ENCODE measurements around the gene JPH3.
"Not testable (repeated sequence)": the region's sequence is repeated elsewhere in the genome, so short reads cannot be mapped to it uniquely, and the experiment has no call there.

The JPH3 gene

DNA sequence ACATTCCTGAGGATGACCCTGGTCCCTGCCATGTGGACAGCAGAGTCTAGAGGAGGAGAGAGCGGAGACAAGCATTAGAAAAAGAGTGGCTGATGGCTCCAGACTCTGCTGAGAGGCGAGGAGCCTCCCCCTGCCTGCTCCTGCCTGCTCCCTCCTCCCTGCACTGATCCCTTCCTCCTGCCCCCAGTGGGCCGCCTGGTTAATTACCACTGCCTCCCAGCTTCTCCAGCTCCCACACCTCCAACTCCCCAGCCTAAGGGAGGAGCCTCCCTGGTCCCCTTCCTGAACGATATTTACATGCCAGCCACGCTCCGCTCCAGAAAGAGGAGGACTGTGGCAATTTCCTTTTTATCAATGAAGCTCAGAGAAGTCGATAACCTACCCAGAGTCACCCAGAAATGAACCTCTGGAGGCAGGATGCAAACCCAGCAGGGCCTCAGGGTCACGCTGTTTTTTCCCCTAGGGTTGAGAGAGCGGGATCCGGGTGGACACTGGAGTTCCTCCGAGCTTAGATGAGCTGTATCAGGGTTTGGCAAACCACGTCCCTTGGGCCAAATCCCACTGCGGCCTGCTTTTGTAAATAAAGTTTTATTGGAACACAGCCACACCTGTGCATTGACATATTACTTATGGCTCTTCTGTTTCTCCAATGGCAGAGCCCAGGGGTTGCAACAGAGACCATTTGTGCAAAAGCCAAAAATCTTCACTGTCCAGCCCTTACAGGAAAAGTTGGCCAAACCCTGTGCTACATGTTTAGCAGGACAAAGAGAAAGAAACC, 27.1 kb upstream of the JPH3 start:
- DNase-seq, result no peak

DNA sequence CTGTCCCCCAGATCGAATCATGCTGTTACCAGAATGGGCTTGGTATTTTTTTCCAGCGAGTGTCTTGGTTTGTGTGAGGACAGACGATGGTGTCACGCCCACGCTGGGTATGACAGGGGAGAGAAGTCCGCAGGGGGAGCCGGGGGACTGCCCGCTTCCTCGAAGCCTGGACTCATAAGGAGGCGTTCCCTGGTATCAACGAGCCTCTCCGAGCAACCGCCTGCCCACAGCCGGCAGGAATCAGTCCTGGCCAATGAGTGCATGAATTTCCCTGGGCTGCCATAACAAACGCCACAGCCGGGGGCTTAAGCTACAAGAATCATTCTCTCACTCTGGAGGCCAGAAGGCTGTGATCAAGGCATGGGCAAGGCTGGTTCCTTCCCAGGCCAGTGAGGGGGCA, 26.1 kb upstream of the JPH3 start:
- no peak for DNase-seq

DNA sequence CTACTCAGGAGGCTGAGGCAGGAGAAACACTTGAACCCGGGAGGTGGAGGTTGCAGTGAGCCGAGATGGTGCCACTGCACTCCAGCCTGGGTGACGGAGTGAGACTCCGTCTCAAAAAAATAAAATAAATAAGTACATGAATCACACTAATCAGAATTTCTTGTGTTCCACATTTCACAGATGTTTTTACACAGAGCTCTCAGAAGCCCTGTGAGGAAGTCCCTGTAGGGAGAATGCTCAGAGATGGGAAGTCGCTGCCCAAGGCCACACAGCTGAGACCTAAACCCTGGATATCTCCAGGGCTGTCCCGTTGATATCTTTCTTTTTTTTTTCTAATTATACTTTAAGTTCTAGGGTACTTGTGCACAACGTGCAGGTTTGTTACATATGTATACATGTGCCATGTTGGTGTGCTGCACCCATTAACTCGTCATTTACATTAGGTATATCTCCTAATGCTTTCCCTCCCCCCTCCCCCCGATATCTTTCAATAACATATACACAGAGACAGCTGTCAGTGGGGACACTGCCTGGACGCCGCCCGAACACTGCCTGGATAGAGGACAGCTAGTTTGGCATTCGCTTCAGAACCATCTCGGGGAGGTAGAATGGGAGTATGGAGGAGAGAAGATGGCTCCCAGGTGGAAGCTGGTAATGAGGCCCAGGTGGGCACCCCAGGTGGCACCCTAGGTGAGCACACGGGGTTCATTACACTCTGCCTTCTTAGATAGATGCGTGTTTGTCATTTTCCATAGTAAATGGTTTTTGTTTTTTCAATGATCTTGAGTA, 24.0 kb upstream of the JPH3 start:
- DNase-seq, result not testable (repeated sequence)

GRCh38 chr16:87579691-87580090, 22.6 kb upstream of the JPH3 start:
- DNase-seq, result no peak

- DNase-seq, result no peak
Observed at GRCh38 chr16:87580855-87581261, 21.4 kb upstream of the JPH3 start.

- no peak for DNase-seq
Observed at GRCh38 chr16:87581857-87582215, 20.5 kb upstream of the JPH3 start.

DNA sequence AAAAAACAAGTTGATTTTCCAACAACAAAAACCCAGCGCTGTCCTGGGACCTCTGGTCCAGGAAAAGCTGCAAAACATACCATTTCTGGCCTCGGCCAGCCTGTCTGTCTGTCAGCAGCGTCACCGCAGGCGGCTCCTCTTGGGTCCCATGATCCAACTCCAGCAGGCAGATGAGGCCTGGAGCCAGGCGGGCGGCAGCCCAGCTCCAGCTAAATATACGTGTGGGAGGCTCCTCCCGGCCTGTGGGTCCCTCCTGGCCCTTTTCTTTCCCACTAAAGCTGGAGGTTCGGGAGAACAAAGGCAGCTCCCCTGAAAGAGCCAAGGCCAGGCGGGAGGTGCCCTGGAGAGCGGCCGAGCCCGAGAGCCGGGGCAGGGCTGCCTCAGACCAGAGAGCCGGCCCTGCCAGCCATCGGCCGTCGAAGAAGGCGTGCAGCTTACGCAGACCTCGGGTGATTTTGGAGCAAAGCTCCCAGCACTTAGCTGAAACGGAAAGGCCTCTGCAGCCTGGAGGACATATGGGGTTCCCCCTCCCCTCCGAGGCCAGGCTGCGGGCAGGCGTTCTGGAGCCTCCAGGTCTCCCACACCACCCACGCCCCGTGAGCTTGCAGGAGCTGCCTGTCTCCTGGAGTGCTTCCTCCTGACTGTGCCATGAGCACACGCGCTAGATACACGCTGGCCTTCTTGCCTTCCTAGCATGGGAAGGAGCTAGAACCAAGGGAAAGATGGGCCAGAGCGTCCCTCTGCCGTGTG, 19.9 kb upstream of the JPH3 start:
- DNase-seq, result no peak

- DNase-seq, result no peak
Observed at GRCh38 chr16:87582966-87583325, 19.4 kb upstream of the JPH3 start.

GRCh38 chr16:87583453-87584131, 18.7 kb upstream of the JPH3 start:
- DNase-seq, result no peak

DNA sequence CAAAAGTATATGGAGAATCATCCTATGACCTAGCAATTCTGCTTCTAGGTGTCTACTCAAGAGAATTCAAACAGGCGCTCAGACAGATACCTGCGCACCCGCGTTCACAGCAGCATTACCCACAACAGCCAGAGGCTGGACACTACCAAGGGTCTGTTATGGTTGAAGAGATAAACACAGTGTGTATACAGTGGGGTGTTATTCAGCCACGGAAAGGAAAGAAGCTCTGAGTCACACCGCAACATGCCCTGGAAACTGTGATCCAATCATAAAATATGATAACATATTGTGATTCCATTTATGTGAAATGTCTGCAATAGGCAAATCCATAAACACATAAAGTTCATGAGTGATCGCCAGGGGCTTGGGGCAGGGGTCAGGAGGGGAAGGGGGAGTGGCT, 18.0 kb upstream of the JPH3 start:
- DNase-seq, result no peak

- no peak for DNase-seq
Observed at GRCh38 chr16:87584975-87585374, 17.3 kb upstream of the JPH3 start.

DNA sequence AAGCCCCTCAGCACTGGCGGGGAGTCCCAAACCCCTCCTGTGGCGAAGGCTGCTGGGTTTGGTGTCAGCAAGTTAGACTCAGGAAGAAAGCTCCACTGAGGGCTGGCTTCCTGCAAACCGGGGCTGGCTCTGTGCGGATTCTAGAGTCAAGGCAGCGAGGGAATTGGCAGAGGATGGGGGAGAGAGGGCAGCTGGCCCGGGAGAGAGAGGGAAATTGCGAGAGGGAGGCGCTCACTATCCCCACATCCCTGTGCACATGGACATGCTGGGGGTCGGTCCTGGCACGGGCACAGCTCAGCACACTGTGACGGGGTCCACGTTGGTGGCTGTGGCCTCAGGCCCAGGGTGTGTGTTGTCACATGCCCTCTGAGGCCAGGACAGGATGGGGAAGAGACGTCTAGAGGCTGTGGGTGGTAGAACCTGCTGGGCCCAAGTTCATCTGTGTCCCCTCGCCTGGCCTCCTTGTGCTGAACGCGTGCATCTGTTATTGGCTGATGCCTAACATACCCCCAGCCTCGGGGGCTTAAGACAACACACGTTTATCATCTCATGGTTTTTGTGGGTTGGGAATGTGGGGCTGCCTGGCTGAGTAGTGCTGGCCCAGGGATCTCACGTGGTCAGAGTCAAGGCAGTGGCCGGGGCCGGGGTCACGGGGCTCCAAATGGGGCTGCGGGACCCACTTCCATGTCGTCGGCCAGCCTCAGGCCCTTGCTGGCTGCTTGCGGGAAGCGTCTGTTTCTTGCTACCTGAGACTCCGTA, 16.7 kb upstream of the JPH3 start:
- no peak for DNase-seq

GRCh38 chr16:87586201-87586782, 16.0 kb upstream of the JPH3 start:
- no peak for DNase-seq

DNA sequence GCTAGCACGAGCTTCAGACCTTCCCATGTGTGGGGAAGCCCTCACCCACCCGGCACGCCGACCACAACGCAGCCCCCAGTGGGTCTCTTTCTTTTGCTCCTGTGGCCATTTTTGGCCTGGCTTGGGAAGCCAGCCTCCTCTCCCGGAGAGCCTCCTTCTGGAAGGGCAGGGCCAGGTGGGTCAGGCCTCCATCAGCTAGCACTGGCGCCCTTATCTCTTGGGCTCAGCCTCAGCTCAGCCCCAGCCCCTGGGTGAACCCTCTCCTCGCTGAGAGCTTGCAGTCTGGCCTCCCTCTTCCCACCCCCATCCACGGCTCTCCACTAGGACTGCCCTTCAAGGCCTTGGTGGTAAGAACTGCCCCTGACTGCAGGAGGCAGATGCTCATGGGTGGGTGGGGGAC, 14.7 kb upstream of the JPH3 start:
- no peak for DNase-seq

- no peak for DNase-seq
Observed at GRCh38 chr16:87592018-87592712, 10.1 kb upstream of the JPH3 start.

- no peak for DNase-seq
Observed at GRCh38 chr16:87593710-87594258, 8.5 kb upstream of the JPH3 start.

GRCh38 chr16:87595712-87596111, 6.6 kb upstream of the JPH3 start:
- DNase-seq, result no peak

GRCh38 chr16:87597324-87597830, 4.9 kb upstream of the JPH3 start:
- DNase-seq, result no peak

GRCh38 chr16:87598431-87598830, 3.9 kb upstream of the JPH3 start:
- DNase-seq, result no peak

DNA sequence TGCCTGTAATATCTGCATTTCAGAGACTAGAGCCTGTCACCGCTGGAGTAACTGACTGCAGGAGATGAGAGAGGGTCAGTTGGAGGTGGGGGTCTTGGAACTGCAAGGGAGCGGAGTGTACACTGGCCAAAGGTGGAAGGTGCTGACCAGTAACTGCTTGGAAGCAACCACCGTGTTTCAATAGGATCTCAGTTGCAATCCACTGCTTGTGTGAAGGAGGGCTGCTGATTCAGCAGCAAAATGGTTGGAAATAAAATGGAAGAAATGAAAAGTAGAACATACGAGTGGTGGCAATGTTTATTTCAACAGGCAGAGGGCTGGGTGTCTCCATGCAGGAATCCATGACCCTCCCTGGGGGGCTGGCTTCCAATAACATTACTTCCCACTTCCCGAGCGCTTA, 2.1 kb upstream of the JPH3 start:
- no peak for DNase-seq

All from activated CD4-positive, alpha-beta T cell treated with anti-CD3 and anti-CD28 coated beads, Interleukin-2, amount 50 U/mL, for 4 hours (primary cell).